ENCODE results near the gene DSCAM. TPM values are rescaled to one million over a fixed set of nuclear protein-coding genes. Genes with fewer than 3 reads are reported as not detected.
A peak's percentile ranks its signal among the peaks of the same experiment; 100 is the strongest.

Gene DSCAM
- total and polyA plus RNA-seq, 2 experiments from 2014 or later, result 0.23 to 0.42 TPM

- Histone ChIP-seq H3K27me3 (no peaks in the 10 kb centered on the region), H3K36me3 (no peaks in the 10 kb centered on the region), H3K9me3 (ENCODE audit: low read depth) (no peaks in the 10 kb centered on the region), H3K27ac (no peak overlapping the region), H3K4me3 (no peak overlapping the region), H3K4me1 (ENCODE audit: low read depth) (no peaks in the 10 kb centered on the region)
- peak; percentile 37 for TF ChIP-seq CTCF (IDR thresholded peaks at IDR 0.05; ENCODE audit: low read depth, low read length)
- DNase-seq (ENCODE audit: low read depth in 1 of 2, low spot score in 1 of 2), result peak; percentile 2 to 77
These were observed 460.6 kb downstream of the DSCAM start for GRCh38 chr21:40386294-40386911.

DNA sequence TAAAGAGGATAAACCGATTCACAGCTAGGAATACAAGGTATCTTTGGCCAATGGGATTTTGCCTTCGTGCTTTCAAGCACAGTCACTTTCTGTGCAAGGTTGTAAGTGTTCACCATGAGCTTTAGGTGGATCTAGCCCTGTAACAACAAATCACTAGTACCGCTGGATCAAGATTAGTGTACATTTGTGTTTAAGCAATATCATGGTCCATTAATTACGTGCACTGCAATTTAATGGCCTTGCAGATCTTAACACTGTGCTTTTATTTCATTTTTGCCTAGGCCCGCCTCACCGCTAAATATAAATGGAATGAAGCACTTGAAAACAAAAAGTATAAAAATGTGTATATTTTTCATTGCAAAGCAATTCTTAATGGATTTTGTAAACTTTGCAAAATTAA is 461.1 kb downstream of the DSCAM start:
- Histone ChIP-seq H3K9me3 (ENCODE audit: low read depth) (no peaks in the 10 kb centered on the region), H3K27ac (no peak overlapping the region), H3K4me3 (no peak overlapping the region), H3K27me3 (no peaks in the 10 kb centered on the region), H3K4me1 (ENCODE audit: low read depth) (no peaks in the 10 kb centered on the region), H3K36me3 (no peaks in the 10 kb centered on the region)
- no peak for DNase-seq (ENCODE audit: low read depth in 1 of 2, low spot score in 1 of 2)
- no peak for TF ChIP-seq CTCF (IDR thresholded peaks at IDR 0.05; ENCODE audit: low read depth, low read length)

- Histone ChIP-seq H3K4me3 (no peak overlapping the region), H3K4me1 (ENCODE audit: low read depth) (no peaks in the 10 kb centered on the region), H3K36me3 (no peaks in the 10 kb centered on the region), H3K27me3 (no peaks in the 10 kb centered on the region), H3K27ac (no peak overlapping the region), H3K9me3 (ENCODE audit: low read depth) (no peaks in the 10 kb centered on the region)
- DNase-seq (ENCODE audit: low read depth in 1 of 2, low spot score in 1 of 2), result no peak
- TF ChIP-seq CTCF (IDR thresholded peaks at IDR 0.05; ENCODE audit: low read depth, low read length), result no peak
These were observed 463.0 kb downstream of the DSCAM start for GRCh38 chr21:40383951-40384350.

- Histone ChIP-seq H3K27ac (no peak overlapping the region), H3K27me3 (no peaks in the 10 kb centered on the region), H3K4me1 (ENCODE audit: low read depth) (no peaks in the 10 kb centered on the region), H3K9me3 (ENCODE audit: low read depth) (no peaks in the 10 kb centered on the region), H3K4me3 (no peak overlapping the region), H3K36me3 (no peaks in the 10 kb centered on the region)
- TF ChIP-seq CTCF (IDR thresholded peaks at IDR 0.05; ENCODE audit: low read depth, low read length), result no peak
- no peak for DNase-seq (ENCODE audit: low read depth in 1 of 2, low spot score in 1 of 2)
These were observed 465.8 kb downstream of the DSCAM start for GRCh38 chr21:40381111-40381510.

GRCh38 chr21:40379881-40380810 is 466.8 kb downstream of the DSCAM start:
- no peak overlapping the region for H3K4me3 ChIP-seq
- no peaks in the 10 kb centered on the region for H3K36me3 ChIP-seq
- H3K27me3 ChIP-seq, result no peaks in the 10 kb centered on the region
- H3K9me3 ChIP-seq (ENCODE audit: low read depth), result no peaks in the 10 kb centered on the region
- no peaks in the 10 kb centered on the region for H3K4me1 ChIP-seq (ENCODE audit: low read depth)
- H3K27ac ChIP-seq, result no peak overlapping the region
- no peak for DNase-seq (ENCODE audit: low read depth in 1 of 2, low spot score in 1 of 2)
- no peak for TF ChIP-seq CTCF (IDR thresholded peaks at IDR 0.05; ENCODE audit: low read depth, low read length)
